NCI-H1105 treated with DMSO at 0.1 percent for 48 hours (cell line): Measurements from ENCODE around the gene WDR27.
"Not testable (repeated sequence)": the region's sequence is repeated elsewhere in the genome, so short reads cannot be mapped to it uniquely, and the experiment has no call there.

Source experiments
- DNase-seq: peaks from one replicate; lab custom pipeline; 2025; lab: John Stamatoyannopoulos, UW

Gene WDR27

DNA sequence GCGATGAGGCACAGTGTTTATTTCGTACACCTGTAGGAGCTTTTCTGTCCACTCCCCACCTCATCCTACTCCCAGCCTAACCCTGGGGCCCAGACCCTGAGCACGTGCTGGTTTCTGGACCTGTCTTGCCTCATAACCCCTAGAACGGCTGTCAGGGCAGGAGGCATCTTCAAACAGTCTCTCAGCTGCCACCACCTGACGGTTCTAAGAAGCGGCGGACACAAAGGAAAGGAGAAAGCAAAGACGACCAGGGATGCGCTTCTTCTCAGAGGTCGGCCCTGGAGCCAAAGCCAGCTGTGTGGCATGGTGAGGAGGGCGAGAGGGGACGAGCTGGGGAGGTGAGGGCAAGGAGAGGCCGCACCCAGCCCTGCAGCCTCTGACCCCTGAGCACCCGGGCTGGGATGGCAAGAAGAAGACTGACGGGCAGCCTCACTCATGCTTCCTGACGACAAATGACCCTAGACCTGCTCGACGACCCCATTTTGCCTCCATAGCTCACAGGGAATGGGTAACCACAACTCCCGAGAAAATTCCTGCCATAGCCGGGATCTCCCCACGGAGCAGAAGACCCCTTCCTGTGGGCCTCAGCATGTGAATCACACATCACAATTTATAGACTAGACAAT lies 62.1 kb downstream of the WDR27 start:
- no peak for DNase-seq

- DNase-seq = no peak
Observed at GRCh38 chr6:169638915-169639314, 62.9 kb downstream of the WDR27 start.

DNA sequence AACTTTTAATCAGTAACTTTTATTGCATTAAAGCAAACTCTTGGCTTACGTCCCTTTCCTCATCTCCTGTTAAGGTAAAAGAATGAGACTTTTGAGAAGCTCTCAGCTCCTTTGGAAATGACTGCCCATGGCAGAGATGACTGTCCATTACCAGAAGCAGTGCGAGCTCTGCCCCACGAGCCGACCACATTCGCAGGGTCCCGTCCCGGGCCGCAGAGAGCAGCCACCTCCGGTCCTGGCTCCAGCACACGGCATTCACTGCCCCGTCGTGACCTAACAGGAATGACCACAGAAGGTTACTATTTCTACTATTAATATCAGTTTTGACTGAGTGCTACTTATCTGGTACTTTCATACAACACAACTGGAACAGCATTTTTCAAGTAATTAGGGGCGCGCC lies 63.4 kb downstream of the WDR27 start:
- DNase-seq = no peak

- no peak for DNase-seq
Observed at GRCh38 chr6:169635345-169635744, 66.5 kb downstream of the WDR27 start.

GRCh38 chr6:169632841-169633240 lies 69.0 kb downstream of the WDR27 start:
- no peak for DNase-seq

- DNase-seq = no peak
Observed at GRCh38 chr6:169629256-169629655, 72.6 kb downstream of the WDR27 start.

DNA sequence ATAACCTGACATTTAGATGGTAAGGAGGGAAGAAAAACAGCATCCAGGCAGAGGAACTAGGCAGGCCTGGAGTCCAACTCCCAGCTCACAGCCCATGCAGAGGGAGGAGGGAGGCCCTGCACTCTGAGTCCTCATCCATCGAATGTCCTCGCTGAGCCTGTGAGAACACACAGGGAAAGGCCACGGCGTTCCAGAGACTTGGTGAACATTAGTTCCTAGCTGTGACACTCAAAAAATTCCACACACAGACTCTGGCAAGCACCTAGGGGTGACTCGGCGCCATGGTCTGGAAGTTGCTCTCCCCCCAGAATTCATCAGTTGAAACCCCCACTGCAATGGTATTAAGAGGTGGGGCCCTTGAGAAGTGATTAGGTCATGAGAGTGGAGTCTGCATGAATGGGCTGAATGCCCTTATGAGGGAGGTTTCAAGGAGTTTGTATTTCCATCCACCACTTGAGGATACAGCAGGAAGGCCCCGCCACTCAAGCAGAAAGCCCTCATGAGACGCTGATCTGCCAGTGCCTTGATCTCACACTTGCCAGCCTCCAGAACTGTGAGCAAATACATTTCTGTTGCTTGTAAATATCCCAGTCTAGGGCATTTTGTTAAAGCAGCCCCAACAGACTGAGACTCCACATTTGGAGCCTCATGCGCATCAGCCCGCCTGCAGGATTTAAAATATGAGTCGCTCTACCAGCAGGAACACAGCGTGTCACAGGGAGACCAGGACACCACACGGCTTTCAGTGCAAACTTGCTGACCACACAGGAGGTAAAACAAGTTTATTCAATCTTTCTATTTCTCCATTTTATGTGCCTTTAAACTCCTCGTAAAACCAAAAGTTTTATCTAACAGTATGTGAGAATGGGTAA lies 73.9 kb downstream of the WDR27 start:
- DNase-seq = no peak

DNA sequence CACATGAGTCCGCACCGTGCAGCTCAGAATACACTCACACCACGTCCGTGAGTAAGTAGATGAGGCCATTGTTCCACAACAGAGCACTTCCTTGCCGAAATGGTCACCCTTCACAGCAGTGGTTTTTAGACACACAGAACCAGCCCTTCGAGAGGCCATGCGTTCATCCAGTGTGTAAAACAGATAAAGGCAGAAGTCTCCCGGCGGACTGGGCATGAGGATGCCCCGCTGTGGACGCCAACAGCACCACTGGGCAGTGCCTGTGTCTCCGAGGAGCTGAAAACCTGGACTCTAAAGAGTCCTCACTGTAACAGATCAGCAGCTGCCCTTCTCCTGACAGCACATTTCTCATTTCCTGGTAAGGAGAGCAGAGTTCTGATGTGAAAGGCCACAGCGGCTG lies 75.2 kb downstream of the WDR27 start:
- DNase-seq = no peak

DNA sequence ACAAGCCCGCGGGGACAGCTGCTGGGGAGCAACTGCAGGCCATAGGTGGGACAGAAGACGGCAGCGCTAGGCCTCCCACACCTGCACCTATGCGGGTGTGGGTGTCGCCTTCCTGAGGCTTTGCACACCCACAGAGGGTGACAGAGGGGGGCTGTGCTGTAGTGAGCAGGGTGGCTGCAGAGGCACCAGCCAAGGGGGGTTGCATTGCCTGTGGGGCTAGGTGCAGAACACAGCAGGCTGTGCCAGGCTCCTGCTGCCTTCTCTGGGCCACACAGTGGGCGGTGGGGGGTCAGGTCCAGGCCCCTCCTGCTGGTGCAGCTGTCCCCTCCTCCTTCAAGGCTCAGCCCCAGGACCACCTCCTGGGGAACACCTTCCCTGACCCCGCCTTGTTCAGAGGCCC lies 75.7 kb downstream of the WDR27 start:
- no peak for DNase-seq

DNA sequence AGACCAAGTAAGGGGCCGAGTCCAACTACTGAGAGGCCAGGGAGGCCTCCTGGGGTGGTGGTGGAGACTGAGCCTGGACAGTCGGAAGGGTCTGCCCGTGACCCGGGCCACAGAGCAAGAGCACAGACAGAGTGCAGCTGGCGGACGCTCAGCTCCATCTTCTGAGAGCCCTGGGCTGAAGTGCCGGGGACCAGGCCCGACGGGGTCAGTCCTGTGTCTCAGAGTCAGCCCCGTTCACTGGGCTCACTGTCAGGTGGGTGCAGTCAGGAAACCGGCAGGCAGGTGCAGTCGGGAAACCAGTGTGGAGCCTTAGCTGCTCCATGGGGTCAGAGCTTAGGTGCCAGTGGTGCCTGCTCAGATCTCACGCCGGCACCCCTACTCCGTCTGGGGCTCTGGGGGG lies 76.5 kb downstream of the WDR27 start:
- no peak for DNase-seq

- DNase-seq = no peak
Observed at GRCh38 chr6:169624785-169625184, 77.0 kb downstream of the WDR27 start.

DNA sequence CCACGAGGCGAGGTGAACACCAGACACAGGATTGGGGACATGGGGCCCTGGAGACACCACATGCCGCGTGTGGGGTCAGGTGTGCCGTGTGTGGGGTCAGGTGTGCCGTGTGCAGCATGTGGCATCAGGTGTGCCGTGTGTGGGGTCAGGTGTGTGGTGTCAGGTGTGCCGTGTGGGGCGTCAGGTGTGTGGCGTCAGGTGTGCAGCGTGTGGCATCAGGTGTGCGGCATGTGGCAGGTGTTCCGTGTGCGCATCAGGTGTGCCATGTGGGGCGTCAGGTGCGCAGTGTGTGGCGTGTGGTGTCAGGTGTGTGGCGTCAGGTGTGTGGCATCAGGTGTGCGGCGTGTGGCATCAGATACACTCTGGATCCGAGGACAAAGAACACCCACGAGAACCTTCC lies 77.9 kb downstream of the WDR27 start:
- no peak for DNase-seq

DNA sequence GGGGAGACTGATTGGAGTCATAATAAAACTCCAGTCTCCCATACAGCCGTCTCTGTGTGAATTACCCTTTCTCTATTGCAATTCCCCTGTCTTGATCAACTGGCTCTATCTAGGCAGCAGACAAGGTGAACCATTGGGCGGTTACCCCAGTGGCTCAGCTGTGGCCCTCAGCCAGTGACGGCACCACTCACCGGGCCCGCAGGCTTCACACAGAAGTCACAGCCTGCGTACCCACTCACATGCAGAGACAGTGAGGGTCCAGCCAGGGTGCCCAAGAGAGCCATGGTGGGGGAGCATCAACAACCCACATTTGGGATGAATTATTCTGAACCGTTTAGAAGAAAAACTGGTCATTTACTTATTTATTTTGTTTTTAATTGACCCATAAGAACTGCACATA lies 78.5 kb downstream of the WDR27 start:
- no peak for DNase-seq

- DNase-seq = no peak
Observed at GRCh38 chr6:169622618-169623017, 79.2 kb downstream of the WDR27 start.

- DNase-seq = no peak
Observed at GRCh38 chr6:169621311-169621710, 80.5 kb downstream of the WDR27 start.

DNA sequence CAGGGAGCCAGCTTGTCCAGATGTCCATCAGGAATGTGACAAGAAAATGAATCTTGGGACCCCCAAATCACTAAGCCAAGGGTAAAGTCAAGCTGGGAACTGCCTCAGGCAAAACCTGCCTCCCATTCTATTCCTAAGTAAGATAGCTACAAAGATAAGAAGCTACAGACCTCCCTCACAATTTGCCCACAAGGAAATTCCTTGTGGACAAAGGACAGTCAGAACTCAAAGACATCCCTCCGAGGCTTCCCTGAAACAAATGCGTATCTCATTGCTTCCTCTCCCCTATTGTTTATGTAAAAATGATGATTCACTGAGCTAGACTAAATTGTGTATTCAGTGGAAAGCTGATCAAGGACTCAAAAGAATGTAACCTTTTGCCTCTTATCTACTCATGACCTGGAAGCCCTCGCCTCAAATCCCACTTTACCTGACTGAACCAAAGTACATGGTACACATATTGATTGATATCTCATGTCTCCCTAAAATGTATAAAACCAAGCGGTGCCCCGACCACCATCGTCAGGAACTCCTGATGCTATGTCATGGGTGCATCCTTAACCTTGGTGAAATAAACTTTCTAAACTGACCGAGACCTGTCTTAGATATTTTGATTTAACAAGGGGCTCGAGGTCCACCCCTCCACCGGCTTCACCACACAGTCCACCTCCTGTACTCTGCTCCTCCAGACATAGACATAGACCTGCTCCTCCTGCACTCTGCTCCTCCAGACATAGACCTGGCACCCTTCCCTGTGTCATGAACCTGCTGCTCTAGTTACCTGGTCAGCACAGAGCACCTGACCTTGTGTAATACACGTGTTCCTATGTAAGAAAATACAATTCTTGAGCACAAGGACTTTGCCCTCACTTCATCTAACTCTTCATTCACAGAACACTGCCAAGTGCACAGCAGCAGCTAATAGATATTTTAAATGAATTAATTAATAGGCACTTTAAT lies 81.4 kb downstream of the WDR27 start:
- DNase-seq = no peak

- DNase-seq = no peak
Observed at GRCh38 chr6:169619650-169620049, 82.2 kb downstream of the WDR27 start.

- DNase-seq = no peak
Observed at GRCh38 chr6:169618526-169619490, 83.0 kb downstream of the WDR27 start.

DNA sequence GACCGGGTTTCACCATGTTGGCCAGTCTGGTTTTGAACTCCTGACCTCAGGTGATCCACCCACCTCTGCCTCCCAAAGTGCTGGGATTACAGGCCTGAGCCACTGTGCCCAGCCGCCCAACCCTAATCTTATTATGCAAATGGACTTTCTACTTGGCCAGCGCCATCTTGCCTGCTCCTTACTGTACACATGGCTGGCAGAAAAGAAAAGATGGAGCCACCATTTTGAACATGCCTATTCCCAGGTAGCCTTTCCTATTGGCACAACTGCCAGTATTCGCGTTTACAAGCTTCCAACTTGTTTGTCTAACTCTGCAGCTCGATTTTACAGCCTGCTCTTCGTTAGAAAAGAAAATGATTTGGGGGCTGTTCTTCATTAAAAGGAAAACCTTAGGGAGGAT lies 84.3 kb downstream of the WDR27 start:
- DNase-seq = no peak

DNA sequence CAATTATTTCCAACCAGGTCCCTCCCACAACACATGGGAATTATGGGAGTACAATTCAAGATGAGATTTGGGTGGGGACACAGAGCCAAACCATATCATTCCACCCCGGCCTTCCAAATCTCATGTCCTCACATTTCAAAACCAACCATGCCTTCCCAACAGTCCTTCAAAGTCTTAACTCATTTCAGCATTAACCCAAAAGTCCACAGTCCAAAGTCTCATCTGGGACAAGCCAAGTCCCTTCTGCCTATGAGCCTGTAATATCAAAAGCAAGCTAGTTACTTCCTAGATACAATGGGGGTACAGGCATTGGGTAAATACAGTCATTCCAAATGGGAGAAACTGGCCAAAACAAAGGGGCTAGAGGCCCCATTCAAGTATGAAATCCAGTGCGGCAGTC lies 93.2 kb downstream of the WDR27 start:
- not testable (repeated sequence) for DNase-seq

DNA sequence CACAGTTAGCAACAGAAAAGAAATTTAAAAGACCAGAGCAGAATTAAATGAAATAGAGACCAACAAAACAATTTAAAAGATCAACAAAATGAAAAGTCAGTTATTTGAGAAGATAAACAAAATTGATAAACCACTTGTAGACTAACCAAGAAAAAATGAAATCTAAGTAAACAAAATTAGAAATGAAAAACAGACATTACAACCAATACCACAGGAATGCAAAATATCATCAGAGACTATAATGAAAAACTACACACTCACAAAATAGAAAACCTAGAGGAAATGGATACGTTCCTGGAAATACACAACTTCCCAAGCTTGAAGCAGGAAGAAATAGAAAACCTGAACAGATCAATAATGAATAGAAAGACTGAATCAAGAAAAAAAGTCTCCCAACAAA lies 97.8 kb downstream of the WDR27 start:
- no peak for DNase-seq
